Heart right ventricle (tissue), 16 donors: Measurements from ENCODE around the gene KCNMB3. TPM values are rescaled to one million over a fixed set of nuclear protein-coding genes. Genes with fewer than 3 reads are reported as not detected.

Source experiments
- ATAC-seq, 8 donors: fragments of 200-7000 bp; cut with Tn5 transposase; one replicate each; pipeline ENCODE4 v1.9.1; 2020; ENCODE audit warnings: mild to moderate bottlenecking in 8 of 8, moderate library complexity in 8 of 8, moderate number of reproducible peaks in 1 of 8
- DNase-seq, 2 donors: peaks; one replicate each; pipeline ENCODE4 v3.0.0-alpha.2; 2020
- H3K27ac ChIP-seq, 10 donors: fragments of 200-600 bp; sonication (generic) in 2 of 10; one replicate each; pipeline versions ENCODE4 v1.5.0 to v1.8.0; 2020 to 2022; ENCODE audit warnings: mild to moderate bottlenecking in 3 of 10
- H3K27me3 ChIP-seq, 7 donors: fragments of 200-600 bp; one replicate each; pipeline ENCODE4 v1.8.0; 2021 to 2022; ENCODE audit warnings: mild to moderate bottlenecking in 2 of 7
- H3K36me3 ChIP-seq, 9 donors: fragments of 200-600 bp; sonication (generic) in 1 of 9; one replicate each; pipeline versions ENCODE4 v1.5.0 to v1.8.0; 2020 to 2022; ENCODE audit warnings: mild to moderate bottlenecking in 2 of 9
- H3K4me1 ChIP-seq, 9 donors: fragments of 200-600 bp; sonication (generic) in 1 of 9; one replicate each; pipeline versions ENCODE4 v1.5.0 to v1.8.0; 2020 to 2022; ENCODE audit warnings: mild to moderate bottlenecking in 4 of 9
- H3K4me3 ChIP-seq, 10 donors: fragments of 200-600 bp; sonication (generic) in 2 of 10; one replicate each; pipeline versions ENCODE4 v1.5.0 to v1.8.0; 2020 to 2022; ENCODE audit warnings: mild to moderate bottlenecking in 7 of 10, moderate library complexity in 2 of 10
- H3K9me3 ChIP-seq, 11 donors: fragments of 200-600 bp in 10 of 11; sonication (generic) in 2 of 11; one replicate each; pipeline versions ENCODE4 v1.5.0 to v1.8.0; 2013 to 2022; ENCODE audit warnings: mild to moderate bottlenecking in 2 of 11, control low read depth in 1 of 11, moderate library complexity in 1 of 11
- WGBS, 2 donors: extraction: QIAGEN DNeasy Blood & Tissue Kit; methylation state at CpG; one replicate each; pipeline ENCODE4 v1.1.7; 2013; ENCODE audit warnings: inconsistent platforms in 1 of 2; 5-methylcytosine and 5-hydroxymethylcytosine counted together
- intact Hi-C, 10 donors: fragments of 100-400 bp; cut with DNase I; formaldehyde crosslinking; loops; one replicate each; pipeline versions ENCODE4 v1.11.1 to v1.14.2; 2022
- polyA plus RNA-seq, 2 donors: library from polyadenylated mRNA; stranded (reverse); fragments of 200-250 nt; gene quantifications; one replicate each; pipeline ENCODE4 v1.2.3, GENCODE V29; 2013
- total RNA-seq, 10 donors: library from RNA; stranded (reverse); fragmentation: NEBNext Ultra II Directional in 3 of 10; extraction: Animal tissue kit (Norgen Biotek cat#: 25700) in 3 of 10; gene quantifications; one replicate each; pipeline versions ENCODE4 v1.2.1 to v1.2.4, GENCODE V29; 2021 to 2023
- TF ChIP-seq, protein P1 (sequence below), 9 donors: fragments of 200-600 bp; sonication (generic) in 2 of 9; IDR thresholded peaks; one replicate each; pipeline versions ENCODE4 v1.5.0 to v1.8.0; 2021 to 2022; ENCODE audit warnings: antibody characterized with exemption in 9 of 9, mild to moderate bottlenecking in 5 of 9, moderate library complexity in 1 of 9
- donor health status: Arrhythmogenic right ventricular cardiomyopathy.
- donor health status: ischemic (EF 13 %, LVEDD 7.1; RV severe dilation, severe dysfunction).
- donor health status: healthy with polysubstance abuse.
- donor health status: DM: no; HTN: yes; CAD: no.
- donor health status: DM: no; HTN: no; CAD: no.
- donor health status: ischemic (EF 25% LVEDD 6.9; RV normal size, moderate dysfunction).
- donor health status: ischemic (EF 25% LVEDD 5.7; RV mildly dilated, moderate dysfunction).
- donor health status: healthy.
- donor health status: DM: yes; HTN: yes; CAD: no.
- donor health status: Ischemic cardiomyopathy.
- donor health status: ischemic (EF 35%, LVEDD 5.7; RV mildly dilated, moderate dysfunction).
- donor health status: nonischemic (EF 11% LVEDD 7.7; RV severe dilation, severe dysfunction).
- donor health status: DM: yes; HTN: yes; CAD: no.
- donor health status: PGD.
- donor health status: ischemic (EF 29% LVEDD 5.4; RV normal size, mild dysfunction).
- donor health status: nonischemic (EF 23%, LVEDD 6.1; RV moderate dilation, normal function).

The KCNMB3 gene
- total and polyA plus RNA-seq, 12 donors = 0.49 to 4.0 (median 0.95) TPM

DNA sequence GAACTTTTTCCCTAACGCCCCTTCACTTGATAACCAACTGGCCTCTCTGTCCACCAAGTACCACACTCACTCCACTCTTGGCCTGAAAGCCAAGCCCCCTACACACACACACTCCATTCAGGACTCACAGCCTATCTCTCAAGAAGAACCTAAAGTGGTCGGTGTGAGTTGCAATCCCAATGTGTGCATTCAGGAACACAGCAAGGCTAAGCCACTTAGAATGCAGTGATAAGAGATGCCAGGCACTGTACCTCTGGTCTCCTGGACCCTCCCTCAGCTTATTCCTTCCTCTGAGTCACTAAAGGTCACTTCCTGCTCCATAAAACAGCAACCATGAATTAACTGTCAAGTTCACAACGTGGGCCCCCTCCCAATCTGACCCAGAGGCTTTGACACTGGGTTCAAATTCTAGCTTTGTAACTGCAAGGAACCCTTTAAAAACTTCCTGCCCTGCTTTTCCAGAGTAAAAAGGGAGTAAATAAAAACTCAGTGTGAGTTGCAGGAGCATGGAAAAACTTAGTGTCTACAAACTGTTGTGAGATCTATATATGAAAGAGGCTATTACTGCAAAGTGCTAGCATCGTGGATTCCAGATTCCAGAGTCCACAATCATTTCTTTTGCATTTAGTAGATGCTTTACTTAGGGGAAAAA is 17.6 kb upstream of the KCNMB3 start:
- no peaks in the 10 kb centered on the region for H3K9me3 ChIP-seq
- intact Hi-C loops = no loop called here
- no peak for ATAC-seq
- peaks cover 0 to 26% (median 0%) of the 10 kb centered on the region in 9 donors for H3K4me1 ChIP-seq
- H3K36me3 ChIP-seq = no peaks in the 10 kb centered on the region
- H3K4me3 ChIP-seq = no peak overlapping the region
- TF ChIP-seq, protein P1, sequence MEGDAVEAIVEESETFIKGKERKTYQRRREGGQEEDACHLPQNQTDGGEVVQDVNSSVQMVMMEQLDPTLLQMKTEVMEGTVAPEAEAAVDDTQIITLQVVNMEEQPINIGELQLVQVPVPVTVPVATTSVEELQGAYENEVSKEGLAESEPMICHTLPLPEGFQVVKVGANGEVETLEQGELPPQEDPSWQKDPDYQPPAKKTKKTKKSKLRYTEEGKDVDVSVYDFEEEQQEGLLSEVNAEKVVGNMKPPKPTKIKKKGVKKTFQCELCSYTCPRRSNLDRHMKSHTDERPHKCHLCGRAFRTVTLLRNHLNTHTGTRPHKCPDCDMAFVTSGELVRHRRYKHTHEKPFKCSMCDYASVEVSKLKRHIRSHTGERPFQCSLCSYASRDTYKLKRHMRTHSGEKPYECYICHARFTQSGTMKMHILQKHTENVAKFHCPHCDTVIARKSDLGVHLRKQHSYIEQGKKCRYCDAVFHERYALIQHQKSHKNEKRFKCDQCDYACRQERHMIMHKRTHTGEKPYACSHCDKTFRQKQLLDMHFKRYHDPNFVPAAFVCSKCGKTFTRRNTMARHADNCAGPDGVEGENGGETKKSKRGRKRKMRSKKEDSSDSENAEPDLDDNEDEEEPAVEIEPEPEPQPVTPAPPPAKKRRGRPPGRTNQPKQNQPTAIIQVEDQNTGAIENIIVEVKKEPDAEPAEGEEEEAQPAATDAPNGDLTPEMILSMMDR (IDR thresholded peaks at IDR 0.05) = no peak
- peak overlapping the region in 1 of 10 donors; percentile 17 for H3K27ac ChIP-seq
- WGBS, 2 donors = 46 to 58% methylated on average over 4 of the region's 4 CpGs
- H3K27me3 ChIP-seq = peaks cover 0 to 3% (median 0%) of the 10 kb centered on the region in 7 donors
- no peak for DNase-seq

DNA sequence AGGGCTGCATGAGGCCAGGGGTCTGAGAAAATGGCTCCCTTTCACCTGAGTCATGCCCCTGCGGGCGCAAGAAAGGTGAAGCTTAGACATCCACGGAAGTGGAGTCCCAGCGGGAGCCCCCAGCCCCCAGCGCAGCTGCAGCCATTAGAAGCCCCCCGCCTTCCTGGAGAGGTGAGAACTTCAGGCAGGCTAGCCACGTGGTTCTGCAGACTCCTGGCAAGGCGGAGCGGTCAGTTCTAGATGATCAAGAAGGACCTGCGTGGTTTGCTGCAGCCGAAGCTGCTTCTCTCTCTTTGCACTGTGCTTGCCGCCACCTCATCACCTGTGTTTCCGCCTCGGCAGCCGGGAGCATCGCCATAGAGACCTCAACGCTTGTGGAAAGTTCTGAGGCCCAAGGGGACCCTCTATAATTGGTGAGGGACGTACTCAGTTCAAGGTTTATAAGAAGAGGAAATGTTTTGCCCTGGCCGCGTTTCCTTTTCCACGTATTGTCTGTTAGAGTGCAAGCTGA is 15.8 kb upstream of the KCNMB3 start:
- Histone ChIP-seq H3K27ac (peak overlapping the region in 3 of 10 donors; percentile 17 to 47 (median 28)), H3K9me3 (peaks cover 0 to 4% (median 0%) of the 10 kb centered on the region in 11 donors), H3K36me3 (no peaks in the 10 kb centered on the region), H3K4me1 (peaks cover 0 to 26% (median 3%) of the 10 kb centered on the region in 9 donors), H3K27me3 (peaks cover 0 to 3% (median 0%) of the 10 kb centered on the region in 7 donors), H3K4me3 (peak overlapping the region in 4 of 10 donors; percentile 8 to 24 (median 13))
- intact Hi-C loops = no loop called here
- 66 to 73% methylated on average over 21 of the region's 21 CpGs for WGBS, 2 donors
- TF ChIP-seq, protein P1 (IDR thresholded peaks at IDR 0.05) = no peak
- ATAC-seq (peak; percentile 61 to 92 (median 78)), DNase-seq (peak in 1 of 2 donors; percentile 53)

DNA sequence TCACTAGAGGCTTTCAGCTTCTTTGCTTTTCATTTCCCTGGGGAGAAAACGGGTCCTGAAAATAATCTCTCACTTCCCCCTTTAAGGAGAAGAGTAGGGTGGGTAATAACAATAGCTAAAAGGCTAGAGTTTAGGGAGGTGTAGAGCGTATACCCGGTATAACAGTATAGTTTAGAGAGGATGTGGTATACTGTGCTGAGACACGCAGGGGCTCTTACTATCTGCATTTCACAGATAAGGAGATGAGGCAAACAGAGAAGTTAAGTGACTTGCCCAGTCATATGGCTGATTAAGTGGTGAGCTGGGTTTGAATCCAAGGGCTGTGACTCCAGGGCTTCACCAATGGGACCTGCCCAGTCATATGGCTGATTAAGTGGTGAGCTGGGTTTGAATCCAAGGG is 15.0 kb upstream of the KCNMB3 start:
- no peak for ATAC-seq
- intact Hi-C loops = no loop called here

DNA sequence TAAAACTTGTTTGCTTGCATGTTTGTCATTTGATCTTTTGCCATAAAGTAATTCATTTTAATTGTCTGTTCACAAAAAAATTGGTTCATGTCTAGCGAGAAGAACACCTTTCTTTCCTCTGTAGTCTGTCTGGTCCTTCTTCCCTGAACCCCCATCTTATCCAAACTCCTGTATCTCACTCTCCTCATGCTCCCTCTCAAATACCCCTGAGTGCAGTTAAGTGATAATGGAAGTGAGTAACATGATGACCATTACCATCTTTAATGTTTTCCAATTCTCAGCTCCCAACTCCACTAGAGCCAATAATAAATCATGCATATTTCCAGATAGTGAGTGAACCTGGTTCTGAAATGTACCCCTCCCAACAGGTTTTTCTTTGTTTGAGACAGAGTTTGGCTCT is 14.2 kb upstream of the KCNMB3 start:
- no peak for ATAC-seq
- Histone ChIP-seq H3K4me3 (no peak overlapping the region), H3K9me3 (peaks cover 0 to 11% (median 0%) of the 10 kb centered on the region in 11 donors), H3K27ac (no peak overlapping the region), H3K4me1 (peaks cover 0 to 26% (median 12%) of the 10 kb centered on the region in 9 donors), H3K27me3 (peaks cover 0 to 3% (median 0%) of the 10 kb centered on the region in 7 donors), H3K36me3 (no peaks in the 10 kb centered on the region)
- WGBS, 2 donors = 96 to 100% methylated on average over 1 of the region's 1 CpG
- no peak for DNase-seq
- intact Hi-C loops = no loop called here
- TF ChIP-seq, protein P1 (IDR thresholded peaks at IDR 0.05) = no peak

More for the DNA sequence above, 15.0 kb upstream of the KCNMB3 start:
- Histone ChIP-seq H3K4me3 (no peak overlapping the region), H3K4me1 (peaks cover 0 to 26% (median 7%) of the 10 kb centered on the region in 9 donors), H3K9me3 (peaks cover 0 to 4% (median 0%) of the 10 kb centered on the region in 11 donors), H3K27me3 (peaks cover 0 to 3% (median 0%) of the 10 kb centered on the region in 7 donors), H3K27ac (no peak overlapping the region), H3K36me3 (no peaks in the 10 kb centered on the region)
- TF ChIP-seq, protein P1 (IDR thresholded peaks at IDR 0.05) = no peak
- no peak for DNase-seq
- 77 to 78% methylated on average over 4 of the region's 4 CpGs for WGBS, 2 donors
